ENCODE data around the gene PFDN5. TPM values are rescaled to one million over a fixed set of nuclear protein-coding genes. Genes with fewer than 3 reads are reported as not detected.

PFDN5 gene
- total RNA-seq, 4 donors from 2014 or later, result 518 to 673 (median 591) TPM

- 26 to 28% methylated on average over 11 of the region's 11 CpGs for WGBS, 2 donors
- no peak for DNase-seq (ENCODE audit: low spot score in 2 of 2)
- Histone ChIP-seq H3K4me1 (peaks cover 0 to 6% (median 0%) of the 10 kb centered on the region in 4 donors), H3K27ac (no peak overlapping the region), H3K9me3 (no peaks in the 10 kb centered on the region), H3K36me3 (no peaks in the 10 kb centered on the region), H3K4me3 (no peak overlapping the region), H3K27me3 (peaks cover 0 to 52% of the 10 kb centered on the region in 2 donors)
- no peak for TF ChIP-seq POLR2A (IDR thresholded peaks at IDR 0.05)
- TF ChIP-seq, protein P1, sequence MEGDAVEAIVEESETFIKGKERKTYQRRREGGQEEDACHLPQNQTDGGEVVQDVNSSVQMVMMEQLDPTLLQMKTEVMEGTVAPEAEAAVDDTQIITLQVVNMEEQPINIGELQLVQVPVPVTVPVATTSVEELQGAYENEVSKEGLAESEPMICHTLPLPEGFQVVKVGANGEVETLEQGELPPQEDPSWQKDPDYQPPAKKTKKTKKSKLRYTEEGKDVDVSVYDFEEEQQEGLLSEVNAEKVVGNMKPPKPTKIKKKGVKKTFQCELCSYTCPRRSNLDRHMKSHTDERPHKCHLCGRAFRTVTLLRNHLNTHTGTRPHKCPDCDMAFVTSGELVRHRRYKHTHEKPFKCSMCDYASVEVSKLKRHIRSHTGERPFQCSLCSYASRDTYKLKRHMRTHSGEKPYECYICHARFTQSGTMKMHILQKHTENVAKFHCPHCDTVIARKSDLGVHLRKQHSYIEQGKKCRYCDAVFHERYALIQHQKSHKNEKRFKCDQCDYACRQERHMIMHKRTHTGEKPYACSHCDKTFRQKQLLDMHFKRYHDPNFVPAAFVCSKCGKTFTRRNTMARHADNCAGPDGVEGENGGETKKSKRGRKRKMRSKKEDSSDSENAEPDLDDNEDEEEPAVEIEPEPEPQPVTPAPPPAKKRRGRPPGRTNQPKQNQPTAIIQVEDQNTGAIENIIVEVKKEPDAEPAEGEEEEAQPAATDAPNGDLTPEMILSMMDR (IDR thresholded peaks at IDR 0.05), result no peak
- no peak for TF ChIP-seq EP300 (IDR thresholded peaks at IDR 0.05)
Measured at GRCh38 chr12:53338017-53338416, 42.7 kb downstream of the PFDN5 start.

- Histone ChIP-seq H3K27me3 (peaks cover 0 to 47% of the 10 kb centered on the region in 2 donors), H3K9me3 (no peaks in the 10 kb centered on the region), H3K27ac (no peak overlapping the region), H3K4me3 (no peak overlapping the region), H3K36me3 (no peaks in the 10 kb centered on the region), H3K4me1 (peaks cover 0 to 6% (median 0%) of the 10 kb centered on the region in 4 donors)
- WGBS, 2 donors, result 29 to 47% methylated on average over 1 to 6 of the region's 6 CpGs
- no peak for DNase-seq (ENCODE audit: low spot score in 2 of 2)
- TF ChIP-seq POLR2A (IDR thresholded peaks at IDR 0.05), result no peak
- TF ChIP-seq EP300 (IDR thresholded peaks at IDR 0.05), result no peak
- TF ChIP-seq, protein P1 (IDR thresholded peaks at IDR 0.05), result no peak
Measured at GRCh38 chr12:53338916-53339315, 43.6 kb downstream of the PFDN5 start.

DNA sequence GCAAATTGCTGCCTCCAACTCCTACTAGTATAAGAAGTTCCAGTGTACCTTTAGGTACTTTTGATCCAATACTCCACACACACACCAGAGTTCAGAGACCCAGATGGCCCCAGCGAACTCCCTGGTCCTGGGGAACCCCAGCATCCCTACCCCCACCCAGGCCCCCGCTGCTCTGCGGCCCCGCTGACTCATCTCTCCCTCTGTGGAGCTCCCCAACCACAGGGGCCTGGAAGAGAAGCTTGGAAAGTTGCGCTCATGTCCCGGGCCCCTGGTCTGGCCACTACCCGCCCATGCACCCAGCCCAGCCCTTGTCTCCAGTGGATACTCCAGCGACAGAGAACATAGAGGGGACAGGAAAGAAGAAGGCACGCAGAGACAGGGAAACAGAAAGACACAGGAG is 45.1 kb downstream of the PFDN5 start:
- Histone ChIP-seq H3K4me1 (peaks cover 0 to 14% (median 2%) of the 10 kb centered on the region in 4 donors), H3K36me3 (no peaks in the 10 kb centered on the region), H3K4me3 (no peak overlapping the region), H3K9me3 (no peaks in the 10 kb centered on the region), H3K27ac (no peak overlapping the region), H3K27me3 (peaks cover 0 to 35% of the 10 kb centered on the region in 2 donors)
- TF ChIP-seq, protein P1 (IDR thresholded peaks at IDR 0.05), result no peak
- no peak for TF ChIP-seq EP300 (IDR thresholded peaks at IDR 0.05)
- no peak for TF ChIP-seq POLR2A (IDR thresholded peaks at IDR 0.05)
- WGBS, 2 donors, result 80 to 82% methylated on average over 9 of the region's 9 CpGs
- no peak for DNase-seq (ENCODE audit: low spot score in 2 of 2)

- TF ChIP-seq EP300 (IDR thresholded peaks at IDR 0.05) (no peak), POLR2A (IDR thresholded peaks at IDR 0.05) (no peak)
- TF ChIP-seq, protein P1 (IDR thresholded peaks at IDR 0.05), result no peak
- Histone ChIP-seq H3K36me3 (no peaks in the 10 kb centered on the region), H3K27me3 (peaks cover 0 to 4% of the 10 kb centered on the region in 2 donors), H3K9me3 (no peaks in the 10 kb centered on the region), H3K4me3 (no peak overlapping the region), H3K27ac (no peak overlapping the region), H3K4me1 (peaks cover 0 to 20% (median 7%) of the 10 kb centered on the region in 4 donors)
- DNase-seq (ENCODE audit: low spot score in 2 of 2), result no peak
- 57 to 61% methylated on average over 3 of the region's 3 CpGs for WGBS, 2 donors
Measured at GRCh38 chr12:53343449-53343848, 48.1 kb downstream of the PFDN5 start.

- peak overlapping the region in 3 of 4 donors; percentile 88 to 96 (median 96) for H3K27ac ChIP-seq
- peak overlapping the region in 1 of 4 donors; percentile 90 for H3K4me3 ChIP-seq
- no peaks in the 10 kb centered on the region for H3K36me3 ChIP-seq
- no peaks in the 10 kb centered on the region for H3K27me3 ChIP-seq
- H3K4me1 ChIP-seq, result peaks cover 0 to 20% (median 7%) of the 10 kb centered on the region in 4 donors
- no peaks in the 10 kb centered on the region for H3K9me3 ChIP-seq
- no peak for DNase-seq (ENCODE audit: low spot score in 2 of 2)
- WGBS, 2 donors, result 93 to 95% methylated on average over 4 of the region's 4 CpGs
- no peak for TF ChIP-seq EP300 (IDR thresholded peaks at IDR 0.05)
- TF ChIP-seq POLR2A (IDR thresholded peaks at IDR 0.05), result no peak
- TF ChIP-seq, protein P1 (IDR thresholded peaks at IDR 0.05), result no peak
Measured at GRCh38 chr12:53343969-53344368, 48.6 kb downstream of the PFDN5 start.

Measured in tibial nerve (tissue), 4 donors.